Liver (tissue), 9 donors: Measurements from ENCODE around the gene GPRC5A. TPM values are rescaled to one million over a fixed set of nuclear protein-coding genes. Genes with fewer than 3 reads are reported as not detected.

Experiments used
- DNase-seq: peaks from one replicate; pipeline ENCODE4 v3.0.0-alpha.2; 2017; ENCODE audit warnings: low spot score
- H3K27ac ChIP-seq, 2 donors: one replicate each; pipeline ENCODE4 v1.7.0; 2013; ENCODE audit warnings: inconsistent platforms in 2 of 2, low read length in 2 of 2, control low read depth in 1 of 2, low read depth in 1 of 2, mild to moderate bottlenecking in 1 of 2
- H3K27me3 ChIP-seq, 4 donors: one replicate each; pipeline versions ENCODE4 v1.6.1 to v1.7.0; 2013; ENCODE audit warnings: low read length in 3 of 4, inconsistent platforms in 1 of 4, mild to moderate bottlenecking in 1 of 4, moderate library complexity in 1 of 4; ENCODE audit not compliant: control insufficient read depth in 4 of 4, insufficient read depth in 4 of 4
- H3K36me3 ChIP-seq, 4 donors: one replicate each; pipeline versions ENCODE4 v1.6.1 to v1.7.0; 2013; ENCODE audit warnings: low read length in 3 of 4, mild to moderate bottlenecking in 3 of 4, low read depth in 1 of 4, moderate library complexity in 1 of 4; ENCODE audit not compliant: control insufficient read depth in 4 of 4, insufficient read depth in 3 of 4
- H3K4me1 ChIP-seq, 4 donors: one replicate each; pipeline versions ENCODE4 v1.6.1 to v1.7.0; 2013; ENCODE audit warnings: low read length in 3 of 4, mild to moderate bottlenecking in 3 of 4, moderate library complexity in 1 of 4; ENCODE audit not compliant: control insufficient read depth in 4 of 4, insufficient read depth in 4 of 4
- H3K4me3 ChIP-seq, 3 donors: one replicate each; pipeline versions ENCODE4 v1.6.1 to v1.7.0; 2013; ENCODE audit warnings: low read length in 3 of 3, control low read depth in 1 of 3, low read depth in 1 of 3, mild to moderate bottlenecking in 1 of 3
- H3K9ac ChIP-seq, 2 donors: one replicate each; pipeline ENCODE4 v1.7.0; 2013; ENCODE audit warnings: low read length in 2 of 2, mild to moderate bottlenecking in 2 of 2, moderate library complexity in 2 of 2, control low read depth in 1 of 2, low read depth in 1 of 2
- H3K9me3 ChIP-seq, 4 donors: one replicate each; pipeline versions ENCODE4 v1.6.1 to v1.7.0; 2013; ENCODE audit warnings: low read length in 3 of 4; ENCODE audit not compliant: control insufficient read depth in 4 of 4
- EGR1 ChIP-seq, 2 donors: IDR thresholded peaks; 2 replicates each; pipeline ENCODE4 v1.6.1; 2016 to 2018; ENCODE audit warnings: antibody characterized with exemption in 2 of 2, low read depth in 2 of 2
- FOXA1 ChIP-seq: IDR thresholded peaks from 2 replicates; pipeline ENCODE4 v1.6.1; 2016; ENCODE audit warnings: antibody characterized with exemption
- FOXA2 ChIP-seq: IDR thresholded peaks from 2 replicates; pipeline ENCODE4 v1.6.1; 2016; ENCODE audit warnings: antibody characterized with exemption
- GABPA ChIP-seq, 2 donors: IDR thresholded peaks in 1 of 2; conservative IDR thresholded peaks in 1 of 2; 2 replicates each; pipeline ENCODE4 v1.6.1; 2016; ENCODE audit warnings: antibody characterized with exemption in 2 of 2, mild to moderate bottlenecking in 1 of 2, moderate library complexity in 1 of 2
- HNF4A ChIP-seq, 2 donors: conservative IDR thresholded peaks; 2 replicates each; pipeline ENCODE4 v1.6.1; 2016; ENCODE audit warnings: antibody characterized with exemption in 2 of 2, mild to moderate bottlenecking in 2 of 2
- HNF4G ChIP-seq: IDR thresholded peaks from 2 replicates; pipeline ENCODE4 v1.6.1; 2016; ENCODE audit warnings: antibody characterized with exemption
- JUND ChIP-seq, 2 donors: IDR thresholded peaks; 2 replicates each; pipeline ENCODE4 v1.6.1; 2016; ENCODE audit warnings: antibody characterized with exemption in 2 of 2
- NR2F2 ChIP-seq: IDR thresholded peaks from 2 replicates; pipeline ENCODE4 v1.6.1; 2016; ENCODE audit warnings: antibody characterized with exemption
- RAD21 ChIP-seq, 2 donors: IDR thresholded peaks; 2 replicates each; pipeline ENCODE4 v1.6.1; 2016; ENCODE audit warnings: antibody characterized with exemption in 2 of 2, mild to moderate bottlenecking in 2 of 2
- RXRA ChIP-seq, 2 donors: IDR thresholded peaks; 2 replicates each; pipeline ENCODE4 v1.6.1; 2017 to 2018; ENCODE audit warnings: antibody characterized with exemption in 2 of 2, mild to moderate bottlenecking in 1 of 2
- SP1 ChIP-seq: IDR thresholded peaks from 2 replicates; pipeline ENCODE4 v1.6.1; 2018; ENCODE audit warnings: antibody characterized with exemption, mild to moderate bottlenecking
- TAF1 ChIP-seq: conservative IDR thresholded peaks from 2 replicates; pipeline ENCODE4 v1.6.1; 2016; ENCODE audit warnings: antibody characterized with exemption, mild to moderate bottlenecking
- YY1 ChIP-seq: IDR thresholded peaks from 2 replicates; pipeline ENCODE4 v1.6.1; 2016; ENCODE audit warnings: antibody characterized with exemption, mild to moderate bottlenecking
- WGBS: extraction: QIAGEN DNeasy Blood & Tissue Kit; methylation state at CpG from one replicate; pipeline ENCODE4 v1.1.7; 2013; 5-methylcytosine and 5-hydroxymethylcytosine counted together
- polyA plus RNA-seq, 2 donors: library from polyadenylated mRNA; stranded (reverse) in 1 of 2; unstranded in 1 of 2; fragments of 200-250 nt in 1 of 2; fragments of >200 nt in 1 of 2; fragmentation: Nextera tagmentation in 1 of 2; extraction: Ambion mirVana in 1 of 2; gene quantifications; one replicate each; pipeline versions ENCODE4 v1.2.1 to v1.2.3, GENCODE V29; 2013 to 2015
- total RNA-seq, 2 donors: library from RNA; depleted of rRNA; stranded (reverse); fragments of >200 nt; gene quantifications; one replicate each; pipeline ENCODE4 v1.2.3, GENCODE V29; 2014
- TF ChIP-seq, protein P1 (sequence below): IDR thresholded peaks from 2 replicates; pipeline ENCODE4 v1.6.1; 2016; ENCODE audit warnings: antibody characterized with exemption
- TF ChIP-seq, protein P2 (sequence below): IDR thresholded peaks from 2 replicates; pipeline ENCODE4 v1.6.1; 2016; ENCODE audit warnings: antibody characterized with exemption
- TF ChIP-seq, protein P3 (sequence below): IDR thresholded peaks from 2 replicates; pipeline ENCODE4 v1.6.1; 2016; ENCODE audit warnings: antibody characterized with exemption, mild to moderate bottlenecking
- TF ChIP-seq, protein P4 (sequence below): IDR thresholded peaks from 2 replicates; pipeline ENCODE4 v1.6.1; 2016; ENCODE audit warnings: antibody characterized with exemption
- donor health status: healthy.
- donor health status: healthy.
- donor health status: healthy.
- donor health status: healthy.
- donor health status: healthy.

Gene GPRC5A
- total and polyA plus RNA-seq, 4 donors: 0.09 to 0.17 (median 0.16) TPM; not detected in 1

DNA sequence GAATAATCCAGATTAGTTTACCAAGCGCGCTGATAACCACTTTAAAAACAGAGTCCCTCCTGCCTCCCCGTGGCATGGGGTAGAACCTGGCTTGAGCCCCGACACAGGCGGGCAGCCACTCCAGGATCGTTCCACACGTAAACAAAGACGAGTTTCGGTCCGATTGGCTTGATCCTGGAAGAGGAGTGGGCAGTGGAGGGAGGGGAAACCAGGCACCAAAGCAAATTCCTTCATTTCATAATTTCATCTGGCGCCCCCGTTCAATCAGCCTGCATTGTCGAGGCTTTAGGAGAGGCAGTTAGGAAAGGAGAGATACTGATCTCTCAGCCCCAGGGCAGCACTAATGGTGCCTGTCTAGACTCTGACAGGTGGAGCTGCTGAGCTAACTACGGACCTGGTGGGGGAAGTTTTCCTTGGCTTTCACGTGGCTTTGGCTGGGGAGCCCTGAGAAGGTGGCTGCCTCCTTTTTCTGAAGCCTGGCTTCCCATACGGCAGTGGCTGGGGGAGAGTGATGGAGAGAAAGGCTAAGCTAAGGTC, 751 bp upstream of the GPRC5A start:
- H3K36me3 ChIP-seq: no peaks in the 10 kb centered on the region
- peaks cover 0 to 8% (median 1%) of the 10 kb centered on the region in 4 donors for H3K27me3 ChIP-seq
- peak overlapping the region in 1 of 2 donors; percentile 13 for H3K27ac ChIP-seq
- peak overlapping the region; percentile 33 to 51 (median 38) for H3K4me3 ChIP-seq
- H3K9ac ChIP-seq: no peak overlapping the region
- TF ChIP-seq HNF4A (conservative IDR thresholded peaks at IDR 0.05): peak in 1 of 2 donors; percentile 23
- peak; percentile 35 for TF ChIP-seq YY1
- no peak for TF ChIP-seq FOXA2
- TF ChIP-seq, protein P1, sequence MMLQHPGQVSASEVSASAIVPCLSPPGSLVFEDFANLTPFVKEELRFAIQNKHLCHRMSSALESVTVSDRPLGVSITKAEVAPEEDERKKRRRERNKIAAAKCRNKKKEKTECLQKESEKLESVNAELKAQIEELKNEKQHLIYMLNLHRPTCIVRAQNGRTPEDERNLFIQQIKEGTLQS: no peak
- TF ChIP-seq FOXA1: no peak
- DNase-seq: peak; percentile 35
- 10% methylated on average over 16 of the region's 16 CpGs for WGBS
- peaks cover 2 to 12% (median 7%) of the 10 kb centered on the region in 4 donors for H3K4me1 ChIP-seq
- H3K9me3 ChIP-seq: no peaks in the 10 kb centered on the region

DNA sequence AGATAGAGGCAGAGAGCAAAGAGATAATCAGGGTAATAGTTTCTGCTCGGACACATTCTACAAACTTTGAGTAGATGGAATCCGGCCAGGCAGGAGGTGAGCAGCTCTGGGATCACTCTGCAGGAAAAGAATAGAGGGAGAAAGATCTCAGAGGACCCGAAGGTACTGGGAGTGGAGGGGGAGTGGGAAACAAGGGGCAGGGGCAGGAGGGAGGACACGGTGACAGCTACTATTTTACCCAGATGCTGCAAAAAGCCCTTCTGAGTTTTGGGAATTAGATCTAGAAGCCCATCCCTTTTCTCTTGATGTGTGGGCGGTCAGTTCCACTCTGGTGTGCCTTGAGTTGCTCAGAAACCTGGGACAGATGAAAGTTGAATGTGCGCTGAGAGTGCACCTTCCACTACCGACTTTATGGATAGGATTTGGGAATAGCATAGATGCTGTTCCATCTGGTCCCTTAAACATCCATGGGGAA, 556 bp downstream of the GPRC5A start:
- WGBS: 33% methylated on average over 7 of the region's 7 CpGs
- H3K9ac ChIP-seq: no peak overlapping the region
- H3K27me3 ChIP-seq: peaks cover 0 to 8% (median 1%) of the 10 kb centered on the region in 4 donors

DNA sequence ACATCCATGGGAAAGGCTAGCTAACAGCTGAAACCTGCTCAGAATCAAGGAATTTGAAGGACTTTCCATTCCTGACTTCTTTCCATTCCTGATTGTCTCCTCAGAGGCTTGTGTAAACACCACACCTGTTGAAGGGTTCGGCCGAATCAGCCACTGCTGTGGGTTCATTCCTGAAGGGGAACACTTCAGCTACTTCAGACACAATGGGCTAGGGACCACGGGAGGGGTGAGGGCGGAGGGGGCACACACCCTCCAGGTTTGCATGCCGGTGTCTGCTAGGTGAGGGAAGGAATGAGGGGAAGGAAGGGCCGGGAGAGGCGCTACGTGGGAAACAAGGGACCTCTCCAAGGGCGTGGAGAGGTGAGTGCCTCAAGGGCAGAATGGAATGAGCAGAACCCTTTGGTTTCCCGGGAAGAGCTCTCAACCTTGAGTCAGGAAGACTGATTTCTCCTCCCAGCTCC, 1.3 kb downstream of the GPRC5A start:
- Histone ChIP-seq H3K27ac (no peak overlapping the region), H3K9ac (no peak overlapping the region), H3K9me3 (no peaks in the 10 kb centered on the region), H3K27me3 (peaks cover 0 to 9% (median 1%) of the 10 kb centered on the region in 4 donors), H3K4me1 (peaks cover 2 to 12% (median 7%) of the 10 kb centered on the region in 4 donors), H3K4me3 (no peak overlapping the region), H3K36me3 (no peaks in the 10 kb centered on the region)
- 32% methylated on average over 10 of the region's 10 CpGs for WGBS
- no peak for DNase-seq
- TF ChIP-seq RXRA (IDR thresholded peaks at IDR 0.05) (no peak), EGR1 (IDR thresholded peaks at IDR 0.05; ENCODE audit: low read depth in 2 of 2) (no peak), HNF4G (no peak), JUND (IDR thresholded peaks at IDR 0.05) (no peak), RAD21 (IDR thresholded peaks at IDR 0.05) (no peak), TAF1 (no peak), SP1 (no peak), NR2F2 (no peak), YY1 (no peak), FOXA2 (no peak), HNF4A (conservative IDR thresholded peaks at IDR 0.05) (no peak)
- TF ChIP-seq, protein P2, sequence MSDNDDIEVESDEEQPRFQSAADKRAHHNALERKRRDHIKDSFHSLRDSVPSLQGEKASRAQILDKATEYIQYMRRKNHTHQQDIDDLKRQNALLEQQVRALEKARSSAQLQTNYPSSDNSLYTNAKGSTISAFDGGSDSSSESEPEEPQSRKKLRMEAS: no peak
- TF ChIP-seq, protein P3, sequence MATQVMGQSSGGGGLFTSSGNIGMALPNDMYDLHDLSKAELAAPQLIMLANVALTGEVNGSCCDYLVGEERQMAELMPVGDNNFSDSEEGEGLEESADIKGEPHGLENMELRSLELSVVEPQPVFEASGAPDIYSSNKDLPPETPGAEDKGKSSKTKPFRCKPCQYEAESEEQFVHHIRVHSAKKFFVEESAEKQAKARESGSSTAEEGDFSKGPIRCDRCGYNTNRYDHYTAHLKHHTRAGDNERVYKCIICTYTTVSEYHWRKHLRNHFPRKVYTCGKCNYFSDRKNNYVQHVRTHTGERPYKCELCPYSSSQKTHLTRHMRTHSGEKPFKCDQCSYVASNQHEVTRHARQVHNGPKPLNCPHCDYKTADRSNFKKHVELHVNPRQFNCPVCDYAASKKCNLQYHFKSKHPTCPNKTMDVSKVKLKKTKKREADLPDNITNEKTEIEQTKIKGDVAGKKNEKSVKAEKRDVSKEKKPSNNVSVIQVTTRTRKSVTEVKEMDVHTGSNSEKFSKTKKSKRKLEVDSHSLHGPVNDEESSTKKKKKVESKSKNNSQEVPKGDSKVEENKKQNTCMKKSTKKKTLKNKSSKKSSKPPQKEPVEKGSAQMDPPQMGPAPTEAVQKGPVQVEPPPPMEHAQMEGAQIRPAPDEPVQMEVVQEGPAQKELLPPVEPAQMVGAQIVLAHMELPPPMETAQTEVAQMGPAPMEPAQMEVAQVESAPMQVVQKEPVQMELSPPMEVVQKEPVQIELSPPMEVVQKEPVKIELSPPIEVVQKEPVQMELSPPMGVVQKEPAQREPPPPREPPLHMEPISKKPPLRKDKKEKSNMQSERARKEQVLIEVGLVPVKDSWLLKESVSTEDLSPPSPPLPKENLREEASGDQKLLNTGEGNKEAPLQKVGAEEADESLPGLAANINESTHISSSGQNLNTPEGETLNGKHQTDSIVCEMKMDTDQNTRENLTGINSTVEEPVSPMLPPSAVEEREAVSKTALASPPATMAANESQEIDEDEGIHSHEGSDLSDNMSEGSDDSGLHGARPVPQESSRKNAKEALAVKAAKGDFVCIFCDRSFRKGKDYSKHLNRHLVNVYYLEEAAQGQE: no peak

More for the DNA sequence above, 556 bp downstream of the GPRC5A start:
- Histone ChIP-seq H3K4me3 (no peak overlapping the region), H3K27ac (no peak overlapping the region), H3K4me1 (peaks cover 2 to 12% (median 7%) of the 10 kb centered on the region in 4 donors), H3K9me3 (no peaks in the 10 kb centered on the region), H3K36me3 (no peaks in the 10 kb centered on the region)
- no peak for DNase-seq
- TF ChIP-seq HNF4A (conservative IDR thresholded peaks at IDR 0.05): no peak
- no peak for TF ChIP-seq FOXA2
- no peak for TF ChIP-seq JUND (IDR thresholded peaks at IDR 0.05)
- TF ChIP-seq TAF1: no peak
- TF ChIP-seq GABPA (IDR thresholded peaks at IDR 0.05 in 1 of 2, conservative IDR thresholded peaks at IDR 0.05 in 1 of 2): no peak
- TF ChIP-seq FOXA1: no peak
- TF ChIP-seq NR2F2: no peak
- TF ChIP-seq, protein P1: no peak
- no peak for TF ChIP-seq RXRA (IDR thresholded peaks at IDR 0.05)
- TF ChIP-seq, protein P2: no peak
- no peak for TF ChIP-seq YY1
- TF ChIP-seq, protein P4, sequence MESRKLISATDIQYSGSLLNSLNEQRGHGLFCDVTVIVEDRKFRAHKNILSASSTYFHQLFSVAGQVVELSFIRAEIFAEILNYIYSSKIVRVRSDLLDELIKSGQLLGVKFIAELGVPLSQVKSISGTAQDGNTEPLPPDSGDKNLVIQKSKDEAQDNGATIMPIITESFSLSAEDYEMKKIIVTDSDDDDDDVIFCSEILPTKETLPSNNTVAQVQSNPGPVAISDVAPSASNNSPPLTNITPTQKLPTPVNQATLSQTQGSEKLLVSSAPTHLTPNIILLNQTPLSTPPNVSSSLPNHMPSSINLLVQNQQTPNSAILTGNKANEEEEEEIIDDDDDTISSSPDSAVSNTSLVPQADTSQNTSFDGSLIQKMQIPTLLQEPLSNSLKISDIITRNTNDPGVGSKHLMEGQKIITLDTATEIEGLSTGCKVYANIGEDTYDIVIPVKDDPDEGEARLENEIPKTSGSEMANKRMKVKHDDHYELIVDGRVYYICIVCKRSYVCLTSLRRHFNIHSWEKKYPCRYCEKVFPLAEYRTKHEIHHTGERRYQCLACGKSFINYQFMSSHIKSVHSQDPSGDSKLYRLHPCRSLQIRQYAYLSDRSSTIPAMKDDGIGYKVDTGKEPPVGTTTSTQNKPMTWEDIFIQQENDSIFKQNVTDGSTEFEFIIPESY: no peak
- no peak for TF ChIP-seq HNF4G
- no peak for TF ChIP-seq EGR1 (IDR thresholded peaks at IDR 0.05; ENCODE audit: low read depth in 2 of 2)
